H1 (cell line): Measurements from ENCODE around the gene PRICKLE3. TPM values are rescaled to one million over a fixed set of nuclear protein-coding genes. Genes with fewer than 3 reads are reported as not detected.

Experiments
- FOSL1 ChIP-seq: IDR thresholded peaks from 2 replicates; pipeline ENCODE4 v1.6.1; 2011; ENCODE audit warnings: mild to moderate bottlenecking, low read depth, low read length, moderate library complexity; ENCODE audit not compliant: insufficient read depth
- POLR2A ChIP-seq, 2 experiments: IDR thresholded peaks; 1 replicate in 1 of 2; 2 replicates in 1 of 2; pipeline ENCODE4 v1.6.1; 2011; ENCODE audit warnings: low read depth in 2 of 2, low read length in 2 of 2, mild to moderate bottlenecking in 2 of 2; ENCODE audit errors: control extremely low read depth in 1 of 2
- RNF2 ChIP-seq: fragments of 200-900, 300-1000 bp; sonication (generic); IDR thresholded peaks from 2 replicates; pipeline ENCODE4 v1.7.1; 2016; ENCODE audit warnings: borderline replicate concordance, low read depth, mild to moderate bottlenecking, antibody characterized with exemption, low read length; ENCODE audit not compliant: poor library complexity, severe bottlenecking; ENCODE audit errors: missing control alignments
- polyA plus RNA-seq, 7 experiments: library from polyadenylated mRNA; depleted of rRNA in 3 of 7; stranded (reverse) in 5 of 7; unstranded in 2 of 7; fragments of >200 nt in 5 of 7; fragments of 200-250 nt in 2 of 7; gene quantifications; 1 replicate in 5 of 7; 2 replicates in 1 of 7; 4 replicates in 1 of 7; pipeline versions ENCODE4 v1.2.1 to v1.2.3, GENCODE V29; 2011 to 2013; ENCODE audit warnings: missing spikeins in 2 of 7, mixed read lengths in 2 of 7
- total RNA-seq: library from RNA; stranded (reverse); fragmentation: NEBNext Ultra II Directional; extraction: Animal tissue kit (Norgen Biotek cat#: 25700); gene quantifications from 2 replicates; pipeline ENCODE4 v1.2.1, GENCODE V29; 2021

PRICKLE3 gene
- total and polyA plus RNA-seq, 2 of the 8 experiments (the other 6 are each of a cell fraction or from before 2014, with no cell fraction given): 9.1 to 10.6 TPM

DNA sequence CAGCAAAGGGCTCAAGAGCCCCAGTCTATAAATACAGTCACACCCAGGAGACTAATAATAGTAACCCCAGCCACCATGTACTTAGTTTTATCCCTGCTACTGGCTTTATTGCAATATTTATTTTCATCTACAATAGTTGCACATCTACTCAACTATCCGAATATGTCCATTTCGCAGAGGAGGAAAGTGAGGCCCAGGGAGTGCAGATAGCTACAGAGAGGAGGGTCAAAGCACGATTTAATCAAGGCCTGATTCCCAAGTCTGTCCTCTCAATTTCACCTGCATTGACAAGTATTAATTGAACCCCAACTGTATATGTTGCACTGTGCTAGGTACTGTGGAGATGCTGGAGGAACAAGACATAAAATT, 18.4 kb downstream of the PRICKLE3 start (continued):
- TF ChIP-seq FOSL1 (no peak), RNF2 (no peak), POLR2A (IDR thresholded peaks at IDR 0.05; ENCODE audit: control extremely low read depth in 1 of 2, low read depth in 2 of 2, low read length in 2 of 2) (no peak)
- TF ChIP-seq, all 59 proteins: peak for 0
